Stimulated activated CD4-positive, alpha-beta T cell treated with anti-CD3 and anti-CD28 coated beads, Interleukin-12 subunit alpha, Interleukin-12 subunit beta, amount 100 ng/mL, for 24 hours (primary cell): ENCODE results near the gene RAP1GAP2.
"Not testable (repeated sequence)": the region's sequence is repeated elsewhere in the genome, so short reads cannot be mapped to it uniquely, and the experiment has no call there.

ENCODE experiments used
- DNase-seq, 2 experiments: peaks; one replicate each; pipeline ENCODE4 v3.0.0-alpha.2; 2020; ENCODE audit warnings: low read depth in 2 of 2

The RAP1GAP2 gene

GRCh38 chr17:2814481-2815341 lies 18.5 kb downstream of the RAP1GAP2 start:
- peak; percentile 68 to 79 for DNase-seq

GRCh38 chr17:2815781-2816185 lies 19.5 kb downstream of the RAP1GAP2 start:
- DNase-seq, result no peak

GRCh38 chr17:2816688-2817087 lies 20.4 kb downstream of the RAP1GAP2 start:
- no peak for DNase-seq

- not testable (repeated sequence) for DNase-seq
These were observed 23.1 kb downstream of the RAP1GAP2 start for GRCh38 chr17:2819294-2819693.

GRCh38 chr17:2819921-2820501 lies 23.8 kb downstream of the RAP1GAP2 start:
- no peak for DNase-seq

- DNase-seq, result no peak
These were observed 25.6 kb downstream of the RAP1GAP2 start for GRCh38 chr17:2821868-2822267.

GRCh38 chr17:2822358-2822757 lies 26.1 kb downstream of the RAP1GAP2 start:
- no peak for DNase-seq

- DNase-seq, result no peak
These were observed 29.2 kb downstream of the RAP1GAP2 start for GRCh38 chr17:2825253-2825970.

- peak; percentile 58 to 82 for DNase-seq
These were observed 32.3 kb downstream of the RAP1GAP2 start for GRCh38 chr17:2828397-2829038.

GRCh38 chr17:2830678-2831077 lies 34.4 kb downstream of the RAP1GAP2 start:
- no peak for DNase-seq

- DNase-seq, result no peak
These were observed 39.5 kb downstream of the RAP1GAP2 start for GRCh38 chr17:2835780-2836179.

GRCh38 chr17:2837147-2837561 lies 40.9 kb downstream of the RAP1GAP2 start:
- peak; percentile 23 to 46 for DNase-seq

- no peak for DNase-seq
These were observed 45.4 kb downstream of the RAP1GAP2 start for GRCh38 chr17:2841606-2842005.

- DNase-seq, result no peak
These were observed 46.2 kb downstream of the RAP1GAP2 start for GRCh38 chr17:2842464-2842863.

GRCh38 chr17:2844416-2844815 lies 48.2 kb downstream of the RAP1GAP2 start:
- DNase-seq, result no peak

- DNase-seq, result no peak
These were observed 51.4 kb downstream of the RAP1GAP2 start for GRCh38 chr17:2847381-2848333.

- DNase-seq, result no peak
These were observed 53.1 kb downstream of the RAP1GAP2 start for GRCh38 chr17:2849327-2849670.

GRCh38 chr17:2850991-2851390 lies 54.8 kb downstream of the RAP1GAP2 start:
- DNase-seq, result no peak

- no peak for DNase-seq
These were observed 55.4 kb downstream of the RAP1GAP2 start for GRCh38 chr17:2851615-2852014.

- DNase-seq, result no peak
These were observed 56.0 kb downstream of the RAP1GAP2 start for GRCh38 chr17:2852221-2852620.

- DNase-seq, result no peak
These were observed 56.6 kb downstream of the RAP1GAP2 start for GRCh38 chr17:2852729-2853282.
